Renal cortex interstitium (tissue), 11 donors: ENCODE data around the gene RNF214. TPM values are rescaled to one million over a fixed set of nuclear protein-coding genes. Genes with fewer than 3 reads are reported as not detected.

ENCODE experiments used
- DNase-seq, 11 donors: peaks; one replicate each; pipeline ENCODE4 v3.0.0-alpha.2; 2013; ENCODE audit warnings: low read depth in 9 of 11, low spot score in 4 of 11; ENCODE audit errors: extremely low read depth in 1 of 11
- polyA plus RNA-seq, 3 donors: library from polyadenylated mRNA; unstranded; fragments of 120-200 nt; gene quantifications; one replicate each; pipeline ENCODE4 v1.2.1, GENCODE V29; 2013; ENCODE audit not compliant: insufficient read length in 3 of 3

Gene RNF214
- polyA plus RNA-seq, 3 donors: 30.8 to 35.2 (median 33.2) TPM

DNA sequence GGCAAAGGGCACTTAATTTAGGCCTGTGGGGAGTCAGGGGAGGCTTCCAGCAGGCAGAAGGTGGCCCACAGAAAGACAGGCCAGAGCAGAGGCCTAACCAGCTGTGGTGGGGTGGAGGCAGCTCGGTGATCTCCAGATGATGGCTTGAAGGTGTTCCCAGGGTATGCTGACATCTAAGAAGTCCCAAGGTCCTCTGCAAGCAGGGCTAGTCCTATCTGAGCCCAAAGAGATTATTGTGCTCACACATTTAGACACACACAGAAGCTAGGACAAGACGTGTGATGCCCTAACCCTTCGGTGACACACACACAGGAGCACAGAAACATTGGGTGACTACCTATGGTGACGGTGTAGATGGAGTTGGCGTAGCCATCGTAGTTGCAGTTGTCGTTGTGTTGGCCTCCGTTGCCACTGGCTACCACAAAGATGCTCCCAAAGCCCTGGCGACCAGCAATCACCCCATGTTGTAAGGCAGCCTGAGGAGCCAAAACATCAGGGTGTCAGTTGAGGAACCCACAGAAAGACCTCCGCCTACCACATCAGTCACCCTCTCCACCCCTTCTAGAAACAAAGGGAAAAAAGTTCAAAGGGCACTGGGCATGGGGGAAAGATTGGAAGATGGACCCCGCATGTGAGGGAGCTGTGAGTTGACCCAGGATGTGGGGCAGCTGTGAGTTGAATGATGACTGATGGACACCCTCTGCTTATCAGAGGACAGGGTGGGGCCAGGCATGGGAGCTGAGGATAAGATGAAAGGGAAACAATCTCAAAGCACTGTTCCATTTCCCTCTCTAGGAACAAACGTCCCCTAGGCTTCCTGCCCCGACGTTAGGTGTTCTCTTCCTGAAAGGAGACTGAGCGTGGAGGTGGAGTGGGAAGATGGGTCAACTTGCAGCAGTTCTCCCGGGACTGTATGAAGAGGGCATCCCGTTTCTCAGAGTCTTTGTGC lies 8.5 kb upstream of the RNF214 start:
- no peak for DNase-seq

DNA sequence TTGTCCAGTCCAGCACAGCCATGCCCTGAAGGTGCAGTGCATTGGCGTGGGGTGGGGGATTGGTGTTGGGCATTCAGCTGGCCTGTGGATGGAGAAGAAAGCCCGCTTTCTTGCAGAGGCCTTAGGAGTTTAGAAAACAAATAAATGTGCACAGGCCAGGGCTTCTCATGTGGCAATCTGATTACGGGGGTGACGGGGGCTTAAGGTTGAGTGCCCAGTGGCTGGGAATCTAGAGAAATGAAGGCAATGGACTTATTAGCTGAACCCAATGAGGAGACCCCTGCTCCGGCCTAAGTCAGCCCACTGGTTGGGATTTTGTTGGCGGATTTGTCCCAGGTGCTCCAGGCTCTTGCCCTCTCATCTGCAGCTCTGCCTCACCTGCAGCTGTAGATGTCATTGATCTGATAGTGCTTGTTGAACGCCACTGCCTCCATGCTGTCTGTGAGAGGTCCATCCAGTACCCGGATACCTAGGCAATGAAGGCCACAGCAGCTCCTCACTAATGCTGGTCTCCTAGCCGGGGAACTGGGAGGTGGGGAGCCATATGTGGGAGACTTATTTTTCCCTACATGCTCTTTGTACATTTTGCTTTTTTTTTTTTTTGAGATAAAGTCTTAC lies 6.8 kb upstream of the RNF214 start:
- no peak for DNase-seq

DNA sequence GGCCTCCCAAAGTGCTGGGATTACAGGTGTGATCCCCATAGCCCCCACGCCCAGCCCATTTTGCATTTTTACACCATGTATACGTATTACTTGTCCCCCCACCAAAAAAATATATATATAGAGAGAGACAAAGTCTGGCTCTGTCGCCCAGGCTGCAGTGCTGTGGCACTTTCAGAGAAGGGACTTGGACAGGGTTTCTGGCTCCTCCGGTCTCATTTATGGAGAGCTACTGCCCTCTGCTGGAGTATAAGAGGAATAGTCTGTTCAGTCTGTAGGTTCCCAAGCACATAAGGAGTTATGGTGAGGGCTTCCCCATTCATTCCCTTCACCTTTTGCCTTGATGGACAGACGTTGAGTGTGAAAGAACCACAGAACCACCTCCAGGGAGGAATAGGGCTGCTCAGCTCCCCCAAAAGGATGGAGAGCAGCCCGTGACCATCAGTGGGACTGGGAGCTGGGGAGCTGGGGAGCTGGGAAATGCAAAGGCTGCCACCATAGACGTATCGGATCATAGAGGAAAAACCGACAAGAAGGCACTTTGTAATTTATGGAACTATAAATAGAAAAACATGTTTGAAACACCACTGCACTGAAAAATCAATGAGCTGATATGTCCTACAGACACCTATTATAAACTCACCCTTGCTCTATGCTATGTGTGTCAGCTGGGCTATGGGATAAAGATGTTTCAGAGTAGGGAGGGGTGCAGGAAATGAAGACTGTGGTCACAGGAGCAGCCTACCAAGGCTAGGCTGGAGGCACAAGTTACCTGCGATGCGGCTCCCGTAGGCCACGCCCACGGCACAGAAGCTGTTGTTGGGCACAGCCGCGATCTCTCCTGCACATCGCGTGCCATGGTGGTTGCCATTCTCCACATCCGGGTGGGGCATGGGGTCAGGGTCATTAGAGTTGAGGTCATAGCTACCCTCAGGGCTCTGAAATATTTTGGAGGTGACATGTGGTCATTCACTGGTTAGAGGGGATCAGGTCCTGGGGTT lies 5.8 kb upstream of the RNF214 start:
- DNase-seq: peak; percentile 53 to 82 (median 74)

DNA sequence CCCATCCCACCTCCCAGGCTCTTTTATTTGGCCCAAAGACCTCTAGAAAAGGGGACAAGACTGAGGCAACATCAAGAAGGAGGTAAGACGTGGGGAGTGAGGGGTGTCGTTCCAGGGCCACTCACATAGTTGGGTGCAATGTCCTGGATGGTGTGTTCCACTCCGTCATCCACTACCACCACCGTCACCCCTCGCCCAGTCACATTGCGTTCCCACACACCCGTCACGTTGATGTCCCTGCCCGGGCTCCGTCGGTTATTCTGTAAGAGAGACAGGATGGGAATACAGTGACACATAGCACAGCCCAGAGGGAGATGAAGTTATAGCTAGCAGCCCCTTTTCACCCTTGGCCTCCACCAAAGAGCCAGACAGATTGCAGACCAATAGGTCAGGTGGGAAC lies 4.4 kb upstream of the RNF214 start:
- DNase-seq: no peak

DNA sequence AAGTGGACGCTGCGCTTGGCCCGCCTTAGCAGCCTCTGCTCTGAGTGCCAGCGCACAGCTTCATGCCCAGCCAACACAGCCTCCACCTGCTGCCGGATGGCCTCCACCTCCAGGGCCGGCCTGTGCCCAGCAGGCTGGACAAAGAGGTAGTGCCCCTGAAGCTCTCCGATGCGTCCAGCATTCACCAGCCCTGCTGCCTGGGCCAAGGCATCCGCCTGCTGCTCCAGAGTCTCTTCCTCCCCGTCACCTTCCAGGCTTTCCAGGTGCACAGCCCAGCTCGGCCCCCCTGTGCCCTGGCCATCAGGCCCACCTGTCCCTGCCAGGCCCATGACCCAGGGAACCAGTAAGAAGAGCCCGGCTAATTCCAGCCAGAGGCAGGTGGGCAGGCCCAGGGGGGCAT lies 3.1 kb upstream of the RNF214 start:
- DNase-seq: no peak

DNA sequence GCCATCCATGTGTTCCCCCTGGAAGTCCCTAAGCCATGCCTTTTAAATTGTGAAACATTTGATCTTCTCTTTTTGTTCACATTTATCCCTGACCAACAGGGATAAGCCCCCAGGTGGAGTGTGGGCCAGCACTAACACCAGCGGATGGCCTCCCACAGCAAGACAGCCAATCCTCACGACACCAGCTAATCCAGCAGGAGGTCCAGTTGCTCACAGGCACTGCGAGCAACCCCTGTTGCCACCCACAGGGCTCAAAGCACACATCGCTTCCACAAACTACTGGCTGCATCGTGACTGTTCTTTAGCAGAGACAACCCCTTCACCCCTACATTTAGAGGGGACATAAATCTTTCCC lies 2.6 kb upstream of the RNF214 start:
- DNase-seq: no peak

DNA sequence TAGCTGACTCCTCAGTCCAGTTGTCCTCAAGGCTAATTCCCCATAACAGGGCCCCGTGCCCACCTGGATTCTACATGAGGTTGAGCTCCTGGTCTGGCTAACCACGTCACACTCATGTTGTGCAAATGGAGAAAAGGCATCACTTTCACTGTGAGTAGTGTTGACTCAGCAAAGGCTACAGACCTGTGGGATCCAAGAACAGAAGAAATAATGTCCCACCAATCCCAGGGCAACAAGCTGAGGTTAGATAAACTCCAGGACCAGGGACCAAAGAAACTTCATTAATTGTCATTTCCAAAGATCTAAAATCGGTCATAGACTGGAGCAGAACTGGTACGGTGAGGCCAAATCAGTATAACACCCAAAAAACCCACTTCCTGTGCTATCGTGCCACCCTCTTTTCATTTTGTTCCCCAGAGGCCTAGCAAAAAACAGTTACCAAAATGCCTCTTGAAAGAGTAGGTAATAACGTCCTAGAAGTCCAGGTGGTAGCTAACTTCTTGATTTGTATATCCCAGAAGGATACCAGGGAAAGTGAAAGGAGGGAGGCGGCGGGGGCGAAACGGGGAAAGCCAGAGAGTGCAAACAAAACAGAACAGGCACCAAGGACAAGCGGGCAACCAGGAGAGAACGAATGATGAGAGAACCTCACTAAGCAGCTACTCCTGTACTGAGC lies 2.0 kb upstream of the RNF214 start:
- no peak for DNase-seq

DNA sequence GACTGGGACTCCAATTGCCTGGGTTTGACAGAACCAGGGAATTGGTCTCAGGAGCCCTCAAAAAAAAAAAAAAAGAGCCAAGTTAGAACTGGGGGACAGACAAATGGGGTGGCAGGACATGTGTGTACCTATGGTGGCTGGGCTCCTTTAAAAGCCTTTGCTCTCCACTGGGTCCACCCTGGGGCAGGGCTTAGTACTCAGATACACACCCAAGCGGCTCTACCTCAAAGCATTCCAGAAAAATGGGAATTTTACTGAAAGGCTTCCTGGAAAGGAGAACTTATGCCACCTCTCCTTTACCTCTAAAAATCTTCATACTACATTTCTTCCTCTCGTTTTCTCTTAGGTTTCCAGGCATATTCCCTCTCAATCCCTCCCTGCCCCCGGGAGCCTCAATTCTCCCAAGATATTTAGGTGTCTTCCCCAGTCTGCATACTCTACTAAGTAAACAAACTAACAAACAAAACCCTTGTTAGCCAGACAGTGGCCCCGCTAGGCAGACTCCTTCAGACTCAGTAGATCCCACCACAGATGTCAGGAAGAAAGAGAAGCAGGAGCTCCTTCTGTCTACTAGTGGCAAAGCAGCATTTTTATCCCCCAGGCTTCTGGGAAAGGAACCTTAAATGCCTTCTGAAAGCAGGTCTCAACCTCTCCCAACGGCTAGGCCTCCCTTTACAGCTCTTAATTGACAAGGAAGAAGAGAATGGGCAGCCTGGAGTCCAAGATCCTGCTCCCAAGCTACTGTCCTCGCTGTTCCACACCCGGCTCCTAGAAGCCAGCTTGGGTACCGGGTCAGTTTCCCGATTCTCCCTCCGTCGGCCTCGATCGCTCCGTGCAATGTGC lies 1.3 kb upstream of the RNF214 start:
- DNase-seq: no peak

DNA sequence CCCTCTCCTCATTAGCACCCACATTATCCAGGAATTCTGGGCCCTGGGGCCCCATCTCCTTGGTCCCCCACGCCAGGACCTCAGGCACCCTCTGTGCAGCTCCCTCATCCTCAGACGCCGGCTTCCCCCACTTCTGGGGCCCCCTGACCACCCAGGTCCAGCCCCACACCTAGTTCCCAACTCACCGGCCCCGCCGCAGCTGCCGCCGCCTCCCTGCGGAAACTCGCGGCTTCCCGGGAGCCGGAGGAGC lies 704 bp upstream of the RNF214 start, which contains the start of gene PCSK7:
Gene PCSK7, minus strand, starts transcription at position 232 of the 250 bp plus-strand sequence. CDS start 2,229 bp downstream, outside the sequence.
- peak in 1 of 11 donors; percentile 50 for DNase-seq

DNA sequence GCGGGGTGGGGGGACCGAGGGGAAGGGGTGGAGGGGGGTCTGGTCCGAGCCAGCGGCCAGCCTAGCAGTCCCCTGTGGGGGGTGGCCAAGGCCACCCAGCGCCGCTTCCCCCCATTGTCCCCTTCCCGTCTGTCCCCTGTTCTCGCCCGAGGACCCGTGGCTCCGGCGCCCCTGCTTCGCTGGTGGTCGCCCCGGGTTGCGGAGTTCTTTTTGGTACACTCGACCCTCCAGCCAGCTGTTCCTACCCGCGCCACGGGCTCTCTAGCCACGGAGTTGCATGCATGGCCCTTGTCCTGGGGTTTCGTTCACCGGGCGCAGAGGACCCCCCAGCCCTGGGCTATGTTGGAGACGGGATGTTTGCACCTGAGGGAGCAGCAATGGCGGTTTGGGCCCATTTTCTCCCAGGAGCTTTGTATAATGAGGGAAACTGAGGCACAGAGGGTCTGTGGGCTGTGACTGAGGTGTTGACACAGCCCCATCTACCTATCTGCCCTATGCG lies 489 bp downstream of the RNF214 start:
- DNase-seq: no peak

DNA sequence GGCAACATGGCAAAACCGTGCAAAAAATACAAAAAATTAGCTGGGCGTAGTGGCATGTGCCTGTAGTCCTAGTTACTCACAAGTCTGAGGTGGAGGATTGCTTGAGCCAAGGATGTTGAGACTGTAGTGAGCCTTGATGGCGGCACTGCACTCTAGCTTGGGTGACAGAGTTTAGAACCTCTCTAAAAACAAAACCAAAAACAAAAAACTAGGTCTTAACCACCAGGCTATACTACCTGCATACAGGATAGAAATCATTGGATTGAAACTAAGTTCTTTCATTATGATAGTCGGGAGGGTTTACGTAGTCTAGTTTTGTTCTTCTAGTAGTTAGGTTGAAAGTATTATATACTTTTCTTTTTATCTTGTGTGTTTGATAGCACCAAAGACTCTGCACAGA lies 5.8 kb downstream of the RNF214 start:
- DNase-seq: no peak

DNA sequence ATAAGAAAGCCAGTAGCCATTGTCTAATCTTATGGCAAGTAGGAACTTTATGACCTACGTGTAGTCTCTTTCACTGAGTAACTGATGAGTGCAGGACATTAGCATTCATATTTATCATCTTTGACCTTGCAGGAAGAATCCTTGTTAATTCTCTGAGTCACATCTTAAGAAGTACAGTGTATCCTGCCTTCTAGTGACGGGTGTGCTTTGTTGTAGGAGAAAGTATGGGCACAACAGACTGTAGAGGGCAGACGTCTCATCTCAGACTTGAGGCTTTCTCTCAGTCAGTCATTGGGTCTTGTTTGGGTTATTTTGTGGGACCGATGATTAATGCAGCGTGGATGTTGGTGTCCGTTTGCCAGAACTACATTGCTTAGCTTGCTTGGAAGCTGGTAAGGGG lies 6.8 kb downstream of the RNF214 start:
- no peak for DNase-seq

DNA sequence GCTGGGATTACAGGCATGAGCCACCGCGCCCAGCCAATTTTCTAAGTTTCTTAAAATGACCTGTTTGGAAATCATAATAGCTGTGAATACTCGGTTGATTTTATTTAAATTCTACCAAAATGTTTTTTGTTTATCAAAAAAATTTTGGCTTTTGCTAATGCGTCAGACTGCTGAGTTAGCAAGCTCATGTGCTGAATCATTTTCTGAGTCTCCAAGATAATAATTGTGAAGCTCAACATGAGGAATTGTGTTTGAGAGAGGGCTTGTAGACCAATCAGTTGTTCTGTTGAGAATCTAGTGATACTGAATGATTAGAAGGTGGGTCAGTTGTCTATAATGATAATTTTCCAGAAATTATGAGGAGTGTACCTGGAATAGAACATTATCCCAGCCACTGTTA lies 15.9 kb downstream of the RNF214 start:
- no peak for DNase-seq

DNA sequence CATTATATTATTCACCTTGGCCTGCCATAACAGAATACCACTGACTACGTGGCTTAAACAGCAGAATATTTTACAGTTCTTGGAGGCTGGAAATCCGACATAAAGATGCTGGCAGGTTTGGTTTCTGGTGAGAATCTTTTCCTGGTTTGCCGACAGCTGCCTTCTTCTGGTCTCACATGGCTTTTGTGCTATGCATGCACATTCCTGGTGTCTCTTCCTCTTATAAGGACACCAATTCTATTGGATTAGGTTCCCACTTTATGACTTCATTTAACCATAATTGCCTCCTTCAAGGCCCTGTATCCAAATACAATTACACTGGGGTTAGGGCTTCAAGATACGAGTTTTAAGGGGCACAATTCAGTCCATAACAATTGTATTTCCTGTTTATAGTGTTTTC lies 17.1 kb downstream of the RNF214 start:
- no peak for DNase-seq

DNA sequence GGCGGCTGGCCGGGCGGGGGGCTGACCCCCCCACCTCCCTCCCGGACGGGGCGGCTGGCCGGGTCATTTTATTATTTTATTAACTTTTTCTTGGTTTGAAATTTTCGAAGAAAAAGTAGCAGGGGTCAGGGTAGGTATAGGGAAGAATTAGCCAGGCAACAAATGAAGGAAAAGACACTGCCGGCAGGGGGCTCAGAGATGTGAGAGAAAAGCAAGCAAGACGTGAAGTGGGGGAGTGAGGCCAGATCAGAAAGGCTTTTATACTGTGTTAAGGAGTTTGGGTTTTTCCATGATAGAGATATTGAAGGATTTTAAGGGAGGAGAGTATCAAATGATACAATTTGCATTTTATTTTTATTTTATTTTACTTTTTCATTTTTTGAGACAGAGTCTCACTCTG lies 19.0 kb downstream of the RNF214 start:
- no peak for DNase-seq

DNA sequence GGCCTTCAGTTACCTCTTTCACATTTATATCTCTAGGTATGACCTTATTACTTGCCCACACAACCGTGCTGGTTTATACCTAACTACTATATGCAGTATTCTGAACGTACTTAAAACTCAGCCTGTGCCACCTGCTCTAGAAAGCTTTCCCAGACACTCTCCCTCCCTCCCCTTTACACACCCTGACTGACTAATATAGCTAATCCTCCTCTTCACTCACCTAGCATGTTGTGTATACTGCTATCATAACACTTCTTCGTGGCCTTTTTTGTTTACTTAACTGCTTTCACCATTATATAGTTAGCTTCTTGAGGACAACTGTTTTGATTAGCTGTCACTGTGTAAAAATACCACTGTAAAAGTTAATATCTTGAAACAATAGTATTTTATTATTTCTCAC lies 23.5 kb downstream of the RNF214 start:
- DNase-seq: no peak

DNA sequence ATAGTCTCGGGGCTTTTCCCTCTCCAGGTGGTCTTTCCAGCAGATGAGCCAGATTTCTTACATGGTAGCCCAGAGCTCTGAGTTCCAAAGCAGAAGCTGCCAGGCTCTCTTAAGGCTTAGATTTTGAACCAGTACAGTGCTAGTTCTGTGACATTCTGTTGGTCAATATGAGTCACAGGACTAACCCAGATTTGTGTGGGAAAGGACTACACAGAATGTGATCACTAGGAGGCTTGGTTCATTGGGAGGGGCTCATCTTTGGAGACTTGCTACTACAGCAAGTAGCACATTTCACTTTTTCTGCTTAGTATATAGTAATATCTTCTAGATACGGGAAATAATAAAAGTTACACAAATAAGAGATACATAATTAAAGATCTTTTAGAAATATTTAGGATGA lies 24.1 kb downstream of the RNF214 start:
- no peak for DNase-seq

DNA sequence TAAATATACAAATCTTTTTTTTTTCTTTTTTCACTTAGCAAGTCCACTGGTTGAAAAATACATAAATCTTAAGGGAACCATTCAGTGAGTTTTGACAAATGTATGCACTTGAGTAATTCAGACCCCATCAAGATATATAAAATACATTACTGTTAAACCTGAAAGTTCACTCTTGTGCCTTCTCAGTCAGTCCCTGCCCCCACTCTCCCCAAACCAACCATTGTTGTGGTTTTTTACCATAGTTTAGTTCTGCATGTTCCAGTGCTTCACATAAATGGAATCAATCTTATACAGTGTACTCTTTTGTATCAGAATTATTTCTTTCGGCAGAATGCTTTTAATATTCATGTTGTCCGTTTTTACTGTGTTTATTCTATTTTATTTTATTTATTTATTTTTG lies 26.1 kb downstream of the RNF214 start:
- DNase-seq: no peak
